Measurements from ENCODE around the gene EIF2B1.

The EIF2B1 gene

DNA sequence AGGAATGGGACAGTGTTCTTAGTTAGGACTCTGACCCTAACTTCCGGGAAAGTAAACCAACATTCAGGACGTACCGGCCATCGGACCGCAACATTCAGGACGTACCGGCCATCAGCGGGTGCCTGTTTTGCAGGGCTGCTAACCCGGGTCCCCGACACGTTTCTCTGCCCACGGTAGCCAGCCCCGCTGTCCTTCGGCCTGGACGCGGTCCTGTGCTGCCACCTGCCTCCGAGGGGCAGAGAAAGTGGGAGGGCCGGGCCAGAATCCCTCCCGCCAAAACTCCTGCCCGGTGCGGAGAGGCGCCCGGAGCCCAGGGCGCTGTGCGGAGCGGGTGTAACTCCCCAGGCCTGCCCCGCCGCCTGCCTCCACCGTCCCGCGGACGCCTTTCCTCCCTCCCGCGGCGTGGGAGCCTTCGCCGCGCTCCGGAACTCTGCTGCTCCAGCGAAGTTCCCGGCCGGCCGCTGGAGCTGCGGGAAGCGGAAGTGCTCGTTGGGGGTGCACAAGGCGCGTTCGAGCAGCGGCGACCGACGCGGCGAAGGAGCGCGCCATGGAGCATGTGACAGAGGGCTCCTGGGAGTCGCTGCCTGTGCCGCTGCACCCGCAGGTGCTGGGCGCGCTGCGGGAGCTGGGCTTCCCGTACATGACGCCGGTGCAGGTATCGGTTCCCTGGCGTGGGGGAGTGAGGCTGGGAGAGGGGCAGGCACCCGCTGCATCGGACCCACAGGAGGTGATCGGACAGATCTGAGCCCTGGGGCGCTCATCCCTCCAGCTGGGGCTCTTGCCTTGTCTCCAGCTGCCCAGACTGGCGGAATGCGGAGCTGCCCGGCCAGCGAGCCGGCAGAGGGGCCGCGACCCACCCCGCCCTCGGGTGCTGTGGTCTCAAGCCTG, 31.6 kb downstream of the EIF2B1 start, which contains the start of gene DDX55:
DDX55 (plus strand) TSS at position 498 of the 888 bp plus-strand sequence; CDS start at position 548, 50 bp downstream.
- Histone ChIP-seq H3K36me3 (ENCODE audit: insufficient read depth, insufficient read length, low read length) (peaks cover 53% of the 10 kb centered on the region), H3K4me3 (ENCODE audit: insufficient read length, low read depth) (peak within 1 kb of the TSS; percentile 100), H3K9me3 (ENCODE audit: insufficient read depth, low read length) (no peaks in the 10 kb centered on the region), H3K27me3 (ENCODE audit: insufficient read depth, insufficient read length) (no peaks in the 10 kb centered on the region), H3K4me1 (ENCODE audit: insufficient read depth, insufficient read length) (no peaks in the 10 kb centered on the region), H3K9ac (ENCODE audit: insufficient read length, low read depth) (peak within 1 kb of the TSS; percentile 100)
- no peak for TF ChIP-seq SUZ12 (IDR thresholded peaks at IDR 0.05; ENCODE audit: extremely low read depth, insufficient read depth, insufficient read length)
- TF ChIP-seq YY1 (IDR thresholded peaks at IDR 0.05; ENCODE audit: insufficient read depth, insufficient read length), result peak; percentile 38
- peak; percentile 71 for DNase-seq (ENCODE audit: low read depth, low spot score)

GRCh38 chr12:123599721-123600120, 33.8 kb downstream of the EIF2B1 start:
- TF ChIP-seq YY1 (IDR thresholded peaks at IDR 0.05; ENCODE audit: insufficient read depth, insufficient read length), result no peak
- TF ChIP-seq ZNF274 (IDR thresholded peaks at IDR 0.05; ENCODE audit: low read depth, low read length), result no peak
- TF ChIP-seq SUZ12 (IDR thresholded peaks at IDR 0.05; ENCODE audit: extremely low read depth, insufficient read depth, insufficient read length), result no peak
- Histone ChIP-seq H3K36me3 (ENCODE audit: insufficient read depth, insufficient read length, low read length) (peaks cover 52% of the 10 kb centered on the region), H3K4me3 (ENCODE audit: insufficient read length, low read depth) (no peak overlapping the region), H3K9ac (ENCODE audit: insufficient read length, low read depth) (no peak overlapping the region), H3K27me3 (ENCODE audit: insufficient read depth, insufficient read length) (no peaks in the 10 kb centered on the region), H3K4me1 (ENCODE audit: insufficient read depth, insufficient read length) (no peaks in the 10 kb centered on the region), H3K9me3 (ENCODE audit: insufficient read depth, low read length) (no peaks in the 10 kb centered on the region)
- DNase-seq (ENCODE audit: low read depth, low spot score), result no peak

GRCh38 chr12:123599310-123599709, 34.2 kb downstream of the EIF2B1 start:
- H3K27me3 ChIP-seq (ENCODE audit: insufficient read depth, insufficient read length), result no peaks in the 10 kb centered on the region
- no peak overlapping the region for H3K9ac ChIP-seq (ENCODE audit: insufficient read length, low read depth)
- no peak for DNase-seq (ENCODE audit: low read depth, low spot score)
- no peak overlapping the region for H3K4me3 ChIP-seq (ENCODE audit: insufficient read length, low read depth)
- H3K4me1 ChIP-seq (ENCODE audit: insufficient read depth, insufficient read length), result no peaks in the 10 kb centered on the region
- TF ChIP-seq YY1 (IDR thresholded peaks at IDR 0.05; ENCODE audit: insufficient read depth, insufficient read length) (no peak), ZNF274 (IDR thresholded peaks at IDR 0.05; ENCODE audit: low read depth, low read length) (no peak), SUZ12 (IDR thresholded peaks at IDR 0.05; ENCODE audit: extremely low read depth, insufficient read depth, insufficient read length) (no peak)
- H3K36me3 ChIP-seq (ENCODE audit: insufficient read depth, insufficient read length, low read length), result peaks cover 50% of the 10 kb centered on the region
- H3K9me3 ChIP-seq (ENCODE audit: insufficient read depth, low read length), result no peaks in the 10 kb centered on the region

DNA sequence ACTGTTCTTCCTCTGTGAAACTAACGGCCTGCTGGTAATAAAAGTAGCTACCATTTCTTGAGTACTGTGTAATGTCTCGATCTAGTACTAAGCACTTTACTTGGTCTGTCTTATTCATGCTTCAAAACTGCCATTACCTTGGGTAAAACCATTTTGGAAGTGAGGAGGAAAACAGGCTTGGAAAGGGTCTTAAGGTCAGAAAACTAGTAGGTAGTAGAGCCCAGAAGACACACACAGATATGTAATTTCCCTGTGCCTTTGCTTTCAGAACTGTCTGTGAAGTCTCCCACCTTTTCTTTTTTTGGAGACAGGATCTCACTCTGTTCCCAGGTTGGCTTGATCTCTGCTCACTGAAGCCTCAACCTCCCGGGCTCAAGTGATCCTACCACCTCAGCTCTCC, 35.0 kb downstream of the EIF2B1 start:
- TF ChIP-seq SUZ12 (IDR thresholded peaks at IDR 0.05; ENCODE audit: extremely low read depth, insufficient read depth, insufficient read length), result no peak
- H3K4me3 ChIP-seq (ENCODE audit: insufficient read length, low read depth), result no peak overlapping the region
- no peaks in the 10 kb centered on the region for H3K27me3 ChIP-seq (ENCODE audit: insufficient read depth, insufficient read length)
- no peak for DNase-seq (ENCODE audit: low read depth, low spot score)
- H3K9ac ChIP-seq (ENCODE audit: insufficient read length, low read depth), result no peak overlapping the region
- H3K36me3 ChIP-seq (ENCODE audit: insufficient read depth, insufficient read length, low read length), result peaks cover 49% of the 10 kb centered on the region
- no peaks in the 10 kb centered on the region for H3K9me3 ChIP-seq (ENCODE audit: insufficient read depth, low read length)
- H3K4me1 ChIP-seq (ENCODE audit: insufficient read depth, insufficient read length), result no peaks in the 10 kb centered on the region

DNA sequence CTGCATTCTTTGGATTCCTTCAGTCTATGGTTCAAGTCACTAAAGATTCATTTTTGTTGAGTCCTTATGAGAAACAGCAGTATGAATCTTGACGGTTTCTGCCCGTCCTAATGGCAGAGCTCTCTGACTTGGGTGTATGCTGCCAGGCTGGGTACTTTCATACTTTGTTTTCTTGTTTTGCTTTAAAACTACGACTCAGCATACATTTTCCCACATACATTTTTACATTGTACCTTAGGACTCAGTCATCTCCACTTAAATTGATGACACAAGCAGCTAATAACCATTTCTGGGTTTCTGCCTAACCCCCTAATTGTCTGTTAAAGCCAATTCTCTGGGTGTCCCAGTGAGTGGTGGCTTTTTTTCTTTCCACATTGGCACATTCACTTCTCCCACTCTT, 36.4 kb downstream of the EIF2B1 start:
- Histone ChIP-seq H3K9ac (ENCODE audit: insufficient read length, low read depth) (no peak overlapping the region), H3K4me1 (ENCODE audit: insufficient read depth, insufficient read length) (no peaks in the 10 kb centered on the region), H3K36me3 (ENCODE audit: insufficient read depth, insufficient read length, low read length) (peaks cover 62% of the 10 kb centered on the region), H3K27me3 (ENCODE audit: insufficient read depth, insufficient read length) (no peaks in the 10 kb centered on the region), H3K9me3 (ENCODE audit: insufficient read depth, low read length) (no peaks in the 10 kb centered on the region), H3K4me3 (ENCODE audit: insufficient read length, low read depth) (no peak overlapping the region)
- no peak for DNase-seq (ENCODE audit: low read depth, low spot score)
- no peak for TF ChIP-seq SUZ12 (IDR thresholded peaks at IDR 0.05; ENCODE audit: extremely low read depth, insufficient read depth, insufficient read length)
- no peak for TF ChIP-seq YY1 (IDR thresholded peaks at IDR 0.05; ENCODE audit: insufficient read depth, insufficient read length)
- TF ChIP-seq ZNF274 (IDR thresholded peaks at IDR 0.05; ENCODE audit: low read depth, low read length), result no peak

DNA sequence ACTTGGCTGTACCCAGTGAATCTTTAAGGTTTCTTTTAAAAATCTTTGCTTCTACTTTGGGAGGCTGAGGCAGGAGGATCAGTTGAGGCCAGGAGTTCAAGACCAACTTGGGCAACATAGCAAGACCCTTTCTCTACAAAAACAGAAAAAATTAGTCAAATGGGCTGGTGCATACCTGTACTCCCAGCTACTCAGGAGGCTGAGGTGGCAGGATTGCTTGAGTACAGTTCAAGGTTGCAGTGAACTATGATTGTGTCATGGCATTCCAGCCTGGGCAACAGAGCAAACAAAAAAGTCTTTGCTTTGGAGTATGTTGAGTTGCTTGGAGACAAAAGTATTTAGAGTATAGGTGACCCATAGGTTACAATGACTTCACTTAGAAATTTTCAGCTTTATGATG, 37.8 kb downstream of the EIF2B1 start:
- DNase-seq (ENCODE audit: low read depth, low spot score), result no peak
- H3K4me3 ChIP-seq (ENCODE audit: insufficient read length, low read depth), result no peak overlapping the region
- no peaks in the 10 kb centered on the region for H3K4me1 ChIP-seq (ENCODE audit: insufficient read depth, insufficient read length)
- no peak overlapping the region for H3K9ac ChIP-seq (ENCODE audit: insufficient read length, low read depth)
- no peaks in the 10 kb centered on the region for H3K27me3 ChIP-seq (ENCODE audit: insufficient read depth, insufficient read length)
- H3K9me3 ChIP-seq (ENCODE audit: insufficient read depth, low read length), result no peaks in the 10 kb centered on the region
- TF ChIP-seq SUZ12 (IDR thresholded peaks at IDR 0.05; ENCODE audit: extremely low read depth, insufficient read depth, insufficient read length) (no peak), ZNF274 (IDR thresholded peaks at IDR 0.05; ENCODE audit: low read depth, low read length) (no peak), YY1 (IDR thresholded peaks at IDR 0.05; ENCODE audit: insufficient read depth, insufficient read length) (no peak)
- peaks cover 74% of the 10 kb centered on the region for H3K36me3 ChIP-seq (ENCODE audit: insufficient read depth, insufficient read length, low read length)

- TF ChIP-seq SUZ12 (IDR thresholded peaks at IDR 0.05; ENCODE audit: extremely low read depth, insufficient read depth, insufficient read length), result no peak
- TF ChIP-seq YY1 (IDR thresholded peaks at IDR 0.05; ENCODE audit: insufficient read depth, insufficient read length), result no peak
- TF ChIP-seq ZNF274 (IDR thresholded peaks at IDR 0.05; ENCODE audit: low read depth, low read length), result no peak
- Histone ChIP-seq H3K9ac (ENCODE audit: insufficient read length, low read depth) (no peak overlapping the region), H3K4me3 (ENCODE audit: insufficient read length, low read depth) (no peak overlapping the region), H3K9me3 (ENCODE audit: insufficient read depth, low read length) (no peaks in the 10 kb centered on the region), H3K4me1 (ENCODE audit: insufficient read depth, insufficient read length) (no peaks in the 10 kb centered on the region), H3K36me3 (ENCODE audit: insufficient read depth, insufficient read length, low read length) (peaks cover 88% of the 10 kb centered on the region), H3K27me3 (ENCODE audit: insufficient read depth, insufficient read length) (no peaks in the 10 kb centered on the region)
- no peak for DNase-seq (ENCODE audit: low read depth, low spot score)
Observed at GRCh38 chr12:123591702-123592481, 41.6 kb downstream of the EIF2B1 start.

Measured in NT2/D1 (cell line).